ENCODE measurements around the gene DNM2. TPM values are rescaled to one million over a fixed set of nuclear protein-coding genes. Genes with fewer than 3 reads are reported as not detected.

DNM2 gene
- total RNA-seq, 6 donors from 2014 or later, result 238 to 744 (median 318) TPM

GRCh38 chr19:10762656-10763055, 44.8 kb downstream of the DNM2 start:
- peaks cover 61 to 87% (median 78%) of the 10 kb centered on the region in 4 donors for H3K4me1 ChIP-seq
- H3K9me3 ChIP-seq, result no peaks in the 10 kb centered on the region
- no peaks in the 10 kb centered on the region for H3K27me3 ChIP-seq
- ATAC-seq (ENCODE audit: low FRiP score in 2 of 2) (no peak), DNase-seq (no peak)
- no peak overlapping the region for H3K4me3 ChIP-seq
- TF ChIP-seq POLR2A (IDR thresholded peaks at IDR 0.05), result no peak
- TF ChIP-seq POLR2AphosphoS5 (IDR thresholded peaks at IDR 0.05), result no peak
- no peak for TF ChIP-seq CTCF (IDR thresholded peaks at IDR 0.05)
- no peak for TF ChIP-seq EP300 (IDR thresholded peaks at IDR 0.05)
- H3K27ac ChIP-seq, result peak overlapping the region; percentile 24 to 73 (median 63)
- peaks cover 8 to 37% (median 21%) of the 10 kb centered on the region in 4 donors for H3K36me3 ChIP-seq
- WGBS, 2 donors, result 45 to 52% methylated on average over 1 of the region's 1 CpG

GRCh38 chr19:10763411-10763810, 45.5 kb downstream of the DNM2 start:
- WGBS, 2 donors, result 74 to 100% methylated on average over 3 to 5 of the region's 5 CpGs
- Histone ChIP-seq H3K9me3 (no peaks in the 10 kb centered on the region), H3K27me3 (no peaks in the 10 kb centered on the region), H3K4me3 (no peak overlapping the region), H3K27ac (peak overlapping the region; percentile 24 to 73 (median 63)), H3K36me3 (peaks cover 8 to 37% (median 22%) of the 10 kb centered on the region in 4 donors), H3K4me1 (peaks cover 63 to 92% (median 83%) of the 10 kb centered on the region in 4 donors)
- ATAC-seq (ENCODE audit: low FRiP score in 2 of 2) (no peak), DNase-seq (no peak)
- no peak for TF ChIP-seq POLR2A (IDR thresholded peaks at IDR 0.05)
- no peak for TF ChIP-seq POLR2AphosphoS5 (IDR thresholded peaks at IDR 0.05)
- no peak for TF ChIP-seq CTCF (IDR thresholded peaks at IDR 0.05)
- TF ChIP-seq EP300 (IDR thresholded peaks at IDR 0.05), result no peak

DNA sequence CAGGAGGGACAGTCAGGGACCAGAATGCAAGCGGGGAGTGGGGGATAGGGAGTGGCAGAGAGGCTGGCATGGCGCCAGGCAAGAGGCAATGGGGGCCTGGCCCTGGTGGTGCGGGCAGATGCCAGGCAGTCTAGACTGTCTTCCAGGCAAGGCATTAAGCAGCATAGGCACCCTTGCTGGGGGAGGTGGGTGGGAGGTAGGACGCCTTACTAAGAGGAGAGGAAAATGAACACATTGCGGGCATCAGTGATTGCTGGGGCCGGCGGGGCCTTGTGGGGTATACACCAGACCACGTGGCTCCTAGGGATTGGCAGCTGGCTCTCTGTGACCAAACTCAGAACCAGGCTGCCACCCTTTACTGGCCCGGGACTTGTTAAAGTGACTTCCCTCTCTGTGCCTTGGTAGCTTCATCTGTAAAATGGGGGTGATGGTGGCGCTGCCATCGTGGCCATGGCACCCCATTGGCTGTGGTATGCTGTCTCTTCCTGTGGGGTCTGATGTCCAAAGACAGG, 46.0 kb downstream of the DNM2 start:
- Histone ChIP-seq H3K27ac (peak overlapping the region in 3 of 4 donors; percentile 60 to 73 (median 66)), H3K27me3 (no peaks in the 10 kb centered on the region), H3K4me1 (peaks cover 68 to 95% (median 87%) of the 10 kb centered on the region in 4 donors), H3K36me3 (peaks cover 8 to 42% (median 24%) of the 10 kb centered on the region in 4 donors), H3K4me3 (no peak overlapping the region), H3K9me3 (no peaks in the 10 kb centered on the region)
- TF ChIP-seq CTCF (IDR thresholded peaks at IDR 0.05), result no peak
- no peak for TF ChIP-seq POLR2AphosphoS5 (IDR thresholded peaks at IDR 0.05)
- TF ChIP-seq EP300 (IDR thresholded peaks at IDR 0.05), result no peak
- TF ChIP-seq POLR2A (IDR thresholded peaks at IDR 0.05), result no peak
- ATAC-seq (ENCODE audit: low FRiP score in 2 of 2) (no peak), DNase-seq (no peak)
- WGBS, 2 donors, result 73% methylated on average over 9 to 11 of the region's 11 CpGs

GRCh38 chr19:10764340-10764894, 46.5 kb downstream of the DNM2 start:
- no peak for TF ChIP-seq POLR2A (IDR thresholded peaks at IDR 0.05)
- no peak for TF ChIP-seq POLR2AphosphoS5 (IDR thresholded peaks at IDR 0.05)
- no peak for TF ChIP-seq EP300 (IDR thresholded peaks at IDR 0.05)
- no peak for TF ChIP-seq CTCF (IDR thresholded peaks at IDR 0.05)
- peaks cover 69 to 95% (median 88%) of the 10 kb centered on the region in 4 donors for H3K4me1 ChIP-seq
- peaks cover 8 to 42% (median 25%) of the 10 kb centered on the region in 4 donors for H3K36me3 ChIP-seq
- ATAC-seq (ENCODE audit: low FRiP score in 2 of 2), result no peak
- peak overlapping the region in 3 of 4 donors; percentile 60 to 73 (median 66) for H3K27ac ChIP-seq
- no peak overlapping the region for H3K4me3 ChIP-seq
- no peaks in the 10 kb centered on the region for H3K27me3 ChIP-seq
- DNase-seq, result no peak
- WGBS, 2 donors, result 74 to 93% methylated on average over 6 to 8 of the region's 9 CpGs
- H3K9me3 ChIP-seq, result no peaks in the 10 kb centered on the region
